ENCODE results near the gene SLC27A6.

GRCh38 chr5:129051283-129051682 is 86.0 kb downstream of the SLC27A6 start:
- TF ChIP-seq EZH2 (IDR thresholded peaks at IDR 0.05; ENCODE audit: insufficient read depth, poor library complexity, severe bottlenecking) (no peak), EZH2phosphoT487 (IDR thresholded peaks at IDR 0.05; ENCODE audit: insufficient read depth, low read depth) (no peak)

Measured in GM23248 (cell line).